Activated CD4-positive, CD25-positive, alpha-beta regulatory T cell treated with anti-CD3 and anti-CD28 coated beads, Interleukin-2, amount 50 U/mL, for 16 hours (primary cell): ENCODE measurements around the gene CELF2.
"Not testable (repeated sequence)": the region's sequence is repeated elsewhere in the genome, so short reads cannot be mapped to it uniquely, and the experiment has no call there.

Experiments
- DNase-seq: peaks from one replicate; pipeline ENCODE4 v3.0.0-alpha.2; 2020; ENCODE audit warnings: low read depth, low spot score

CELF2 gene

DNA sequence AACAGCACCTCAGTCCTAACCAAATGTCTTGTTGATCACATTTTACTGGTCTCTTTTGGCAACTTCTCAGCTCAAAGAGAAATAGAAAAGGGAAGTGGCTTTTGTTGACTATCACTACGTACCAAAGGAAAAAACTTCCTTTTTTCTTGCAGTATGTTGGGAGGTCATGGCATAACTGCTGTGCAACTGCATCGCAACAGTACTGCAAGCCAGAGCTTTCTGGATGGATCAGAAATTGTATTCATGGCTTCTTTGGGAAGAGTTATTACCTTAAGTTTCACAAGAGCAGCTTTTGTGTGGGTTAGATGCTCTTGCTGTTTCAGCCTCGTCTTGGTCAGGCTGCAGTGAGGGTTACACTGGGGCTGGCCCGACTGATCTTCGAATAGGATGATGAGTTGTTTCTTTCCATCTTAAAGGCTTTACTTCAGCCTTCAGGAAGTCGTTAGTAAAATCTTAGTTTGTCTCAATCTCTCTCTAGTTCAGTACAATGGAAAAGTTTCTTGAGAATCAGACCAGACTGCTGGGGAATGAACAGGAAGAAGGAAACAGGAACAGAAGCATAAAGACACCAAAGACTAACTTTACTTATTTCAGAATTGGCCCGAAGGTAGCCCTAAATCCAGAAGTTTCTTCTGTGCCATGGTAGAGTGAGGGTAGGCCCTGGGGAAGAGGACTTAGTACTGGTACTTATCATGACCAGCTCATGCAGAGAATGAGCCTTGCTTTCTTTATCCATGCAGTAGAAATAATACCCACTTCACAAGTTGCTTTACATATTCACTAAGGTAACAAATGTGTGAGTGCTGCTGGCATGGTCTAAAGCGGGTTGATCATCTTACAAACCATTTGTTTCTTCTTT, 153.6 kb downstream of the CELF2 start:
- DNase-seq, result no peak

DNA sequence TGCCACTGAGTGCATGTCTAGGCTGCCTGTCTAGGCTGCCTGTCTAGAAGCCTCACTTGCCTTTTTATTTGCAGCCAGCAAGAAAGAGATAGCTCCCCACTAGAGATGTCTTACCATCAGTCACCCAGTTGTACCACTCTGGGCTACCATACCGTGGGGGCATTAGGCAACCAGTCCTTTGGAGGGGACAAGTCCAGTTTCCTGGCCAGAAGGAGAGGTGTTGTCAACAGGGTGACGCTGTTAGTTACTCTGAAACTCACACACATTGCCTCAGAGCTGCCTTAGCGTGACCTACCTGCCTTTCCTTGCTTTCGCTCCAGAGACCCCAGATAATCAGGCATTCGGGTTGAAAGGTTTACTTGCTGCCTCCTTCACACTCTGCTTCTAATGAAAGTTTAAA, 155.4 kb downstream of the CELF2 start:
- no peak for DNase-seq

DNA sequence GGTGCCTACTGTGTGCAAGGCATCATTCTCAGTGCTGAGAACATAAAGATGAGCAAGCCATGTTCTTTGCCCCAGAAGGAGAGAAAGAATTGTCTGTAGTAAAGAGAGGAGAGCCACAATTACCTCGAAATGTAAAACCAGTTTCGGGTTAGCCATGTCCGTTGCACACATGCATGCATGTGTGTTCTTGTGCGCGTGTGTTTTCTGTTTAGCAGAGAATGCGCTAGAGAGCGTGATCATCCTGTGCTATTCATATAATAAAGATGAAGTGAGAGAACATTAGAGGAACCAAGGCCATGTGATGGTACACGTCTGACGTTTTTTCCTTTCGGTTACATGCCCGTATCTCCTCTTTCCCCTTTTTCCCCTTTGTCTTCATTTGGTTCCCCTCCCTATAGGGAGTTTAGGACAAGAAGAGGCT, 158.2 kb downstream of the CELF2 start:
- DNase-seq, result no peak

DNA sequence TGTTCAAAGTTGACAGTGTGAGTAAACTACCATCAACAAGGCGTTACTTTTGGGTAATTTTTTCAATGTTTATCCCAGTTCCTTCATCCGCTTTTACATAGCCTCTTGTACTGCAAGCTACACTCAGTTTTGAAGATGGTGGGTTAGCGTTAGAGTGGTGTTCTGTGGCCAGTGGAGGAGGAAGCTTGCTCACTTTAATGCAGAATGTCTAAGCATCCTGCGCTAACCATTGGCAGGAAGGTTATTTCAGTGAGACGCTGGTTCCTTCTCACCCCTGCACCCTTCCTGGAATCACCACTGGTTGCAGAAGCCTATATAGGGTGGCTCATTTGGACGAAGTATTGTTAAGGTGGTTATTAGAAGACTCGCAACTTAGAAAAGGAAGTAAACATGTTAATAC, 159.1 kb downstream of the CELF2 start:
- DNase-seq, result no peak

DNA sequence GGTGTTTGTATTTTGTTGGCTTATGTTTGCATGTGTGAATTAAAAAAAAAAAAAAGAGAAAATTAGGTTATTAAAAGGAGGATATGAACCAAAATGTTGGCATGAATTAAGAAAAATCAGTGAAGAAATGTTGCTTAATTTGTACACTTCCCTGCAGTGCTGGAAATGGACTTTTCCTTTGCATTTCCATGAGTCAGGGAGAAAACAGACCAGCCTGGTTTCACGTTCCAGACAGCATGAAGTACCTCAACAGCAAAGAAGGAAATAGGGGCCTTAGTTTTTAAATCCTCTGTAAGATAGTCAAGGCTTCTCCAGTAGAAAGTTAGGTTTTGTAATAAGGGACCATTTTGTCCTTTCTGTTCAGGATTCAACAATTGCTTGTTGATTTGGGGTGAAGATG, 159.7 kb downstream of the CELF2 start:
- DNase-seq, result no peak

DNA sequence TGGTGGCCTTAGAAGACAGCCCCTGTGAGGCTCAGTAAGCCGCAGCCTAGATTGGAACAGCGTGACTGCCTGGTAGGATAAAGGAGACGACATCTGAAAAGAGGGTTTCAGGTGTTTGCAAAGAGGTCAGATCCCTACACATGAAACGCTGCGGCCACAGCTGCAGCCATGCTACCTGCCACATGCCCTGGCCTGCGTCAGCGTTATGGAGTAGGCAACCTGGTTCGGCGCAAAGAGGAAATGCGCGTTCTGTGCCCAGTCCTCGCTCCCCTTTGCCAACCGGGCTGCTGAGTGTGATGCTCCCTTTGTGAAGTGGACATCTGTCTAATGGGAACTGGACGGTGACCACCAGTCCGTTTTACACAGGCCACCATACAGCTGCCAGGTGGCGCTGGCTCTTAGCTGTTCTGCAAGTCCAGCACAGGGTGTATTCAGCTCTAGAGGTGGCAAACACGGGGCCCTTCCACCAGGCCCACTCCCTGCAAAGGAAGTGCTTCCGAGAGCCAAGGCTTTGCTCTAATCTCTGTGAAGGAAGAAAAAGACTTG, 160.3 kb downstream of the CELF2 start:
- no peak for DNase-seq

DNA sequence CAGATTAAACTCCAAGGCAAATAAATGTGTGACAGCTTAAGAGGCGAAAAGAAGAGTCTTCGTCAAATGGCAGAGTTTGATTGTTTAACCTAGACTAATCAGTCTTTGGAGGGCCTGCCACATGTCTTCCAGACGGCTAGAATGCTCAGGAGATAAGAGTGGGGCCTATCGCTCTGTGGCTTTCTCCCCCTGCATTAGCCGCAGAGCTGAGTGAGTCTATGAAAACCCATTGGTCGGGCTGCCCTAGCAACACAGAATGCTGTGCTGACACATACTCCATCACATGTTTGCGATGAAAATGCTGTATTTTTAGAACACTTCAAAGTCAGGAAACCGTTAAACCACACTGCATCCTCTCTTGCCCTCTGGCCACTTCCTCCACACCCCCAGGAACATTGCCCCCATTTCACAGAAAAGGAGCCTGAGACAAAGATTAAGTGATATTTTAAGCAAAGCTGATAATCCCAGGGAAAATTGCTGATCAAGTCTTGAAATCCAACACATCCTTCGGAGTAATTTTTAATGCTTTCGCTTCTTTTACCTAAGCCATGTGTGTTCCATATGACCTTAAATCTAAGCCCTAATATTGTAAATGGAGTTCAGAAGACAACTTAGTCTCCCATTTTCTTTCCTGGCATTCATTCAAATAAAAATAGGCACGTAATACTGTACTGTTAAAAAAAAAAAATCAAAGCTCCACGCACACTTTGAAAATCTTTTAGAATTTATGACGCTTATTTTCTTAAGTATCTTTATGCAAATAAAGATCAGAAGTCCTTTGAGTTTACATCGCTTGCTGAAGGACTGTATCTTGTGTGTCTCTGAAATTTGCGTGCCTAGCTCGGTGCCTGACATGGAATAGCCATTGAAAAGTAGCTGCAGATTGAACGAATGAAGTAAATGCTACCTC, 161.2 kb downstream of the CELF2 start:
- peak; percentile 78 for DNase-seq

DNA sequence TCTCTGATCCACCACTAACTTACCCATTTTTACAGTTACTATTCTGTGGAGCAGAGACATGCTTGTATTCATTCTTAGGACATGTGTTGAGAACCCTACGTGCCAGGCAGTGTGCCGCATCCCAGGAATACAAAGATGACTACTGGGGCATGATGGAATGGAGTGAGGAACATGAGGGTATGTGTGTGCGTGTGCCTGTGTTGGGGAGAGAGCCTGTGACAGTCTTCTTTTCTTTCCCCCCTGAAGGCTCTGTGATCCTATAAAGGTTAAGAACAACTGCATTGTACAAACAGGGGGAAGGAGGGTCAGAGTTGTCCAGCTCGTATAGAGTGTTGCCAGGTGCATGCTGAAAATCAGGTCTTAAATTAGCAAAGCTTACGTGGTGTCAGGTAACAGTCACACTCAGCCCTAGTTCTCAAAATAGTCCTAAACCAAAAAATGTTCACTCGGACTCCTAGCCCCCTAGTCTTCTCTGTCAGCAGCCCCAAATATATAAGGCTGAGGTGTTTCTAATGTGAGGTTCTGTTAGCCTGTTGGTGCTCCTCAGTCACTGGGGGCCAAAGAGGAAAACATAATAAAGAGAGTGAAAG, 161.9 kb downstream of the CELF2 start:
- DNase-seq, result no peak

DNA sequence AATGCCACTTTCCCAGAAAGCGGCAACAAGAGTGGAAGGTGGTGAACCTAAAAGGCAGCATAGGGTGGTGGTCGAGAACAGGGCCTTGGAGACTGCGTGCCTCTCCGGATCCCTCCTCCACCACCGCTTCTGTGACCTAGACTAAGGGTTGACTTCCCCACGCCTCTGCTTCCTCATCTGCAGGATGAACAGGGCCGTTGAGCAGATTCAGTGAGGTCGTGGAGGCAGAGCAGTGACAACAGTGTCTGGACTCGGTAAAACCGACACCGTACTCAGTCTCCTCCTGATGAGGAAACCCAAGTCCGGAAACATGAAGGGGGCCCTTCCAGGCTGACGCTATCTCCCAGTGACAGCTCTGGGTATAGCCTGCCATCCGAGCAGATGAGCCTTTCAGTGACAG, 162.6 kb downstream of the CELF2 start:
- no peak for DNase-seq

DNA sequence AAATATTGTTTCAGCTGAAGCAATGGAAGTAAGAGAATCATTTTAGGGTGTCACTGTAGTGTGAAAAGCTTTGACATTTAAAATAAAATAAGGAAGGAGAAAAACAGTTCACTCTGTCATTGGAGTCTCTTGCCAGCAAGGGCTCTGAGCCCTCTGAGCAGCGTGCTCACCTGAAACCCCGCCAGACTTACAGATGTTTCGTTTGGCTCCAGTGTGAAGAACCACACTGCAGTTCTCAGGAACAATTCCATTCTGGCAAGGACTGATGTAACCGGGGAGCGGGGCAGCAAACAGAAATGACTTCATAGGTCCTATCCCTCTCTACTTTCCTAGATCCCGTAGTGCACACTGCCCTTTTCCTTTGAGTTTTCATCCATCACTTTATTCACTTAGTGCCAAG, 164.3 kb downstream of the CELF2 start:
- DNase-seq, result no peak

DNA sequence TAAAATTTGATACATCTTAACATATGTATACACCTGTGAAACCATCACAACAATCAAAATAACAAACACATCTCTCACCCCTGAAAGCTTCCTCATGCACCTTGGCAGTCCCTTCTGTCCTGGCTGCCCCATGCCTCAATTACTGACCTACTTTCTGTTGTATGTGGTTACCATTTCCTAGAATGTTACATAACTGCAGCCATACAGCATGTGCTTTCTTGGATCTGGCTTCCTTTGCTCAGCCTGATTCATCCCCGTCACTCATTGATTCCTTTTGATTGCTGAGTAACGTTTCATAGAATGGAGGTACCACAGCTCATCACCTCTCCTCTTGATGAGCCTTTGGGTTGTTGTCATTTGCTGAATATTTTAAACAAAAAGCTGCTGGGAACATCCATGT, 165.3 kb downstream of the CELF2 start:
- DNase-seq, result no peak

DNA sequence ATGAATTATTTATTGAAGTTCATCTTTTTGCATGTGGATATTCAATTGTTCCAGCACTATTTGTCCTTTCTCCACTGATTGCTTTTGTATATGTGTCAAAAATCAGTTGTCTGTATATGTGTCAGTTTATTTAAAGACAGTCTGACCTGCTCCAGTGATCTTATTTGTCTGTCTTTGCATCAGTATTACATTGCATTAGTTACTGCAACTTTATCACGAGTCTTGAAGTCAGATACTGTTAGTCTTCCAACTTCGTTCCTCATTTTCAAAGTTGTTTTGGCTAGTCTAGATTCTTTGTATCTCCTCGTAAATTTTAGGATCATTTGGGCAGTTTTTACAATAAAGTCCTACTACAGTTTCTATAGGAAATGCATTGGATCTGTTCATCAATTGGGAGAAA, 166.4 kb downstream of the CELF2 start:
- DNase-seq, result no peak

DNA sequence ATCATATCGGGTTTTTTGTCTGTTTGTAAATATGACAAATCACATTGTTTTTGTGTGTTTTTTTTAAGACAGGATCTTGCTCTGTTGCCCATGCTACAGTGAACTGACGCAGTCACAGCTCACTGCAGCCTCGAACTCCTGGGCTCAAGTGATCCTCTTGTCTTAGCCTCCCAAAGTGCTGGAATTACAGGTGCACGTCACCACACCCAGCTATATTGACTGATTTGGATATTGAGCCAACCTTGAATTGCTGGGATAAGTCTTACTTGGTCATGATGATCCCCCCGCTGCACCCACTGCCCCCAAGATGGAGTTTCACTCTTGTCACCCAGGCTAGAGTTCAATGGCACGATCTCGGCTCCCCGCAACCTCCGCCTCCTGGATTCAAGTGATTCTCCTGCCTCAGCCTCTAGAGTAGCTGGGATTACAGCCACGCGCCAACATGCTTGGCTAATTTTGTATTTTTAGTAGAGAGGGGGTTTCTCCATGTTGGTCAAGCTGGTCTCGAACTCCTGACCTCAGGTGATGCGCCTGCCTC, 167.5 kb downstream of the CELF2 start:
- not testable (repeated sequence) for DNase-seq

DNA sequence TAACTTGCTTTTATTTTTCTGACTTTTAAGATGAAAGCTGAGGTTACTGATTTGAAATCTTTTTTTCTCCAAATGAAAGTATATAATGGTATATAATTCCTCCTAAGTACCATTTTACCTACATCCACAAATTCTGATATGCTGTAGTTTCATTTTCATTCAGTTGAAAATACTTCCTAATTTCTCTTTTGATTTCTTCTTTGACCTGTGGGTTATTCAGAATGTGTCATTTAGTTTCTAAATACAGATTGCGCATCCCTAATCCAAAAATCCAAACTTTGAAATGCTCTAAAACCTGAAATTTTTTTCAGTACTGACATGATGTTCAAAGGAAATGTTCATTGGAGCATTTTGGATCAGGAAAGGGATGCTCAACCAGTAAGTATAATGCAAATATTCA, 168.7 kb downstream of the CELF2 start:
- DNase-seq, result no peak

DNA sequence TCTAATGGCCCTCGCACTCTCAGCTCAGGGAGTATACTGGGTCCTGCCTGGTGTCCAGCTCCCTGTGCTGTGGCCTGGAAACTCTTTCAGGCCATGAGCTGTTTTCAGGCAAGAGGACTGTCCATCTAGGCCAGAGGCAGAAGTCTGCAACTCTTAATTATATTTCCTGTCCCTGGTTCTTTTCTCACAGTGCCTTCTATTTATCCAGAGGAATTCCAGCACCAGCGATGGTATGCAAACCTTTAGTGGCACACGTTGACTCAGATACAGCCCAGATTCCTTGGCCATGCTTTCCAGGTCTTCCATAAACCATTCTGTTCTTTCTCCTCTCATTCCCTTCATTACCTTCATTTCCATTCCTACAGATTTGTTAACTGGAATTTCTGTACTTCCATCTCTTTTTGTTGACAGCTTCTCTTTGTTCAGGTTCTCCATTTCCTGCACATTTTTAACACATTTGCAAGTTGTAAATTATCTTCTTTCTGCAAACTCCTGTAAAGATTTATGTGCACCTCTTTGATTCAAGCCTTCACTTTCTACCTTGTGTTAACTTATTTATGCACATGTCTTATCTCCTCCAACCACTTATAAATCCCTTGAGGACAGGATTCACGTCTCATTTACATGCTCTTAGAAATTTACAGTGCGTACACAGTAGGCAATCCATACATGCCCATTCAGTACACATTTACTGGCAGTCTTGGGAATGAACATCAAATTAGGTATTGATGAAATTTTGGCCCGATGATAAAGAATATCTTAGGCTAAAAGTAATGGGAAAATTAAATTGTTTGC, 172.1 kb downstream of the CELF2 start:
- DNase-seq, result no peak

DNA sequence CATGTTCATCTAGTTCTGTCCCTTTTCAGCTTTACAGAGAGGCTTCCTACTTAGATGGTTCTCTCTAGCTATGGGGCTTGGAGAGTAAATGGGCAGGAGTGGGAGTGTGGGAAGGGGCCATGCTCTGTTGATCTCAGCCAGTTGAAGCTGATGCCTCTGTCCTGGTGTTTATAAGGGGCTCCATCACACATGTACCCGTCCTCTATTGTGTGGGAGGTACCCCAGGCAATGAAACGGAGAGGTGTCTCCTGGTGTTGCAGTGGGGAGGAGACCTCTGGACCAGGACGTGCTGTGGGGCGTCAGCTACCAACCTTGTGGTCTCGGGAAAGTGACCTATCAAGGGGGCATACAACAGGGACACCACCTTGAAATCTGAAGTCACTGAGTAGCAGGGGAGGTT, 173.5 kb downstream of the CELF2 start:
- no peak for DNase-seq

DNA sequence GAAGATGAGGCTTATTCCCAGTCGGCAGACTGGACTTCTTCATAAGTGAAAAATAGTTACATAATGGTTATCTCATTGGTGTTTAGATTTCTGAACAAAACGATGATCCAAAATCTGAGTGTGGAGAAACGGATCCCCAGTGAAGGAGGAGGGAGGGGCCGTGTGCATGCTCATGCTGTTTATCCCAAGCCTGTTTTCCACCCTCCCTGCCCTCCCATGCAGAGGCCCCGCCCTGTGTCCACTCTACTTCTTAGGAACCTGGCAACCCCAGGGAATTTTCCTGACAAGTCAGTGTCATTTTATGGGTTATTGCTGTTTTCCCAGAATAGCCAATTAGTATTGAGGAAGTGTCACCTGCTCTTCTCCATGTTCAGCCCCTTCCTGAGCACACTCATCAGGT, 174.0 kb downstream of the CELF2 start:
- no peak for DNase-seq

DNA sequence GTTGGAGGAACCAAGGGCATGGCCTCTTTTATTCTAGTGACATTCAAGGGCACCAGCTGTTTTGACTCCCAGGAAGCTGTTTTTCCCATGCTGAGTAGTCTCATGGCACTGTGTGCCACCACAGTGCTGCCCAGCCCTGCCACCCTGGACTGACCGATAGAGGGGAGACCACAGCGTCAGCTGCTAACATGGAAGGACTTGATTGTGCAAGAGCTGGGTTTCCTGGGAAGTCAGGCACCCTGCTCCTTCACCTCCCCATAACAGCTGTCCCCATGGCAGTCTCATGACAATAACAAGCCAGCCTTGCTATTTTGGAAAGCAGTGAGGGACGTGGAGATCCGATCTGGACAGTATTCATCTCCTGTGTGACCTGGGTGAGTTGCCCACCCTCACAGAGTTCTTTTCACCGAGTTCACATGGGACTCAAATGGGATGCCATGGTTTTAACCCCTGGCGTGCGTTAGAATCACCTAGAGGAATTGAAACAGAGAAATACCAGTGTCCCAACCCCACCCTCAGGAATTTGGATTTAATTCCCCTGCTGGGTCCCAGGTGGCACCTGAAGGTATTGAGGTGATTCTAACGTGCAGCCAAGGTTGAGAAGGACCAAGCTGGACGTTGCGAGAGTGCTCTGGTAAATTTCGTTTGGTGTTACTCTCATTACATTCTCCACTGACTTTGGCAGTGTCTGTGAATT, 174.8 kb downstream of the CELF2 start:
- DNase-seq, result no peak

DNA sequence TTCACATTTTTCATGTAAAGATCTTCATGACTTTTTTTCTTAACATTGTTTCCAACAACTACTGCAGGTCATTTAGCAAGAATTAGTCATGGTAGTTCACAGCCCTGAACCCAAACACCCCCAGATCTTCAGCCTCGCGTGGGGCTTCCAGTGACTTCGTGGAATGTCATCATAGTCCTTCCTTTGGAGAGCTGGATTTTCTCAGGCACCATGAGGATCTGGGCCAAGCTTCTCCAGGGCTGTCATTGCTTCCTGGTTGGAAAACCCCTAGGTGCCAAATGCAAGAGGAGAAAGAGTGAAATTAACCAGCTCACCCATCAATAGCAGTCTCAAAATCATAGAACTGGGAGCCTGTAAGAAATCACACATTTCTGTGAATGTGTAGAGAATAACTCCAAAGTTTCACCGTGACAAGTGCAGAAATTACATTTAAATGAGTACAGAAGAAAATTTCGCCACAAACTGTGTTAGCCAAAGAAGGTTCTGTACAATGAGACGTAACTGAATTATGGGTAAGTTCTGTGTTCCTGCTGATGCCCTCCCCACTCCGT, 175.4 kb downstream of the CELF2 start:
- no peak for DNase-seq
